Naive thymus-derived CD4-positive, alpha-beta T cell (primary cell): Measurements from ENCODE around the gene NUP98. TPM values are rescaled to one million over a fixed set of nuclear protein-coding genes. Genes with fewer than 3 reads are reported as not detected.

Experiments
- ATAC-seq: fragments of 150-1000 bp; cut with Tn5 transposase; 2 replicates; pipeline ENCODE4 v1.10.0; 2021; ENCODE audit warnings: mild to moderate bottlenecking, moderate library complexity
- CTCF ChIA-PET: fragments of 350-600 bp; sonication (Branson Sonifier 250); formaldehyde crosslinking; loops from one replicate; lab custom pipeline; 2021; ENCODE audit warnings: antibody characterized with exemption; lab: Charles Lee
- POLR2A ChIA-PET: fragments of 350-600 bp; sonication (Branson Sonifier 250); formaldehyde crosslinking; loops from one replicate; lab custom pipeline; 2021; ENCODE audit warnings: antibody characterized with exemption, inconsistent platforms; lab: Charles Lee
- DNase-seq, 9 donors: peaks; one replicate each; pipeline versions ENCODE4 v3.0.0 to v3.0.0-alpha.2; 2020 to 2022; ENCODE audit warnings: mixed read lengths in 1 of 9
- H3K27ac ChIP-seq: one replicate; pipeline ENCODE4 v1.7.0; 2013; ENCODE audit warnings: mild to moderate bottlenecking, low read depth, low read length, moderate library complexity
- H3K27me3 ChIP-seq, 2 donors: one replicate each; pipeline ENCODE4 v1.7.0; 2013; ENCODE audit warnings: low read length in 2 of 2, mild to moderate bottlenecking in 2 of 2, moderate library complexity in 2 of 2; ENCODE audit not compliant: control insufficient read depth in 2 of 2, insufficient read depth in 2 of 2
- H3K36me3 ChIP-seq, 3 experiments: 1 replicate in 2 of 3; 2 replicates in 1 of 3; pipeline ENCODE4 v1.7.0; 2013; ENCODE audit warnings: low read length in 3 of 3, mild to moderate bottlenecking in 3 of 3, moderate library complexity in 1 of 3; ENCODE audit not compliant: insufficient read depth in 3 of 3, control insufficient read depth in 2 of 3
- H3K4me1 ChIP-seq, 2 donors: one replicate each; pipeline ENCODE4 v1.7.0; 2013; ENCODE audit warnings: low read length in 2 of 2, mild to moderate bottlenecking in 2 of 2, moderate library complexity in 1 of 2; ENCODE audit not compliant: control insufficient read depth in 2 of 2, insufficient read depth in 2 of 2
- H3K4me3 ChIP-seq: 2 replicates; pipeline ENCODE4 v1.7.0; 2013; ENCODE audit warnings: mild to moderate bottlenecking, low read length
- H3K9me3 ChIP-seq, 3 experiments: 1 replicate in 2 of 3; 2 replicates in 1 of 3; pipeline ENCODE4 v1.7.0; 2013; ENCODE audit warnings: low read length in 3 of 3; ENCODE audit not compliant: control insufficient read depth in 2 of 3
- H3K27ac Mint-ChIP-seq, 9 donors: one replicate each; pipeline ENCODE4 v1.8.0; 2020 to 2022; ENCODE audit warnings: mixed read lengths in 9 of 9, mild to moderate bottlenecking in 8 of 9, moderate library complexity in 5 of 9, inconsistent platforms in 2 of 9
- H3K27me3 Mint-ChIP-seq, 5 donors: one replicate each; pipeline ENCODE4 v1.8.0; 2021 to 2022; ENCODE audit warnings: mixed read lengths in 5 of 5, mild to moderate bottlenecking in 1 of 5
- H3K36me3 Mint-ChIP-seq, 5 donors: one replicate each; pipeline ENCODE4 v1.8.0; 2020 to 2022; ENCODE audit warnings: mixed read lengths in 5 of 5, mild to moderate bottlenecking in 3 of 5, inconsistent platforms in 1 of 5
- H3K4me1 Mint-ChIP-seq, 7 donors: one replicate each; pipeline ENCODE4 v1.8.0; 2020 to 2022; ENCODE audit warnings: mixed read lengths in 7 of 7, mild to moderate bottlenecking in 3 of 7, inconsistent platforms in 1 of 7
- H3K4me3 Mint-ChIP-seq, 10 donors: one replicate each; pipeline ENCODE4 v1.8.0; 2020 to 2022; ENCODE audit warnings: mild to moderate bottlenecking in 10 of 10, mixed read lengths in 10 of 10, moderate library complexity in 6 of 10, inconsistent platforms in 2 of 10
- H3K9me3 Mint-ChIP-seq, 11 donors: one replicate each; pipeline ENCODE4 v1.8.0; 2020 to 2022; ENCODE audit warnings: mixed read lengths in 11 of 11, mild to moderate bottlenecking in 4 of 11, inconsistent platforms in 1 of 11, moderate library complexity in 1 of 11
- intact Hi-C, 2 donors: fragments of 100-400 bp; cut with micrococcal nuclease; formaldehyde crosslinking; loops; one replicate each; pipeline ENCODE4 v1.15.1; 2023
- polyA plus RNA-seq, 2 donors: library from polyadenylated mRNA; unstranded; fragments of 300-500 nt; fragmentation: Illumina TruSeq; gene quantifications; one replicate each; pipeline ENCODE4 v1.2.3, GENCODE V29; 2021
- total RNA-seq, 6 experiments: library from RNA in 5 of 6; stranded (reverse) in 5 of 6; gene quantifications; 1 replicate in 5 of 6; 2 replicates in 1 of 6; pipeline ENCODE4 v1.2.3 and lab custom pipeline; 2021 to 2026

Gene NUP98
- total and polyA plus RNA-seq, 7 experiments from 2014 or later = 45.0 to 137 (median 104) TPM

DNA sequence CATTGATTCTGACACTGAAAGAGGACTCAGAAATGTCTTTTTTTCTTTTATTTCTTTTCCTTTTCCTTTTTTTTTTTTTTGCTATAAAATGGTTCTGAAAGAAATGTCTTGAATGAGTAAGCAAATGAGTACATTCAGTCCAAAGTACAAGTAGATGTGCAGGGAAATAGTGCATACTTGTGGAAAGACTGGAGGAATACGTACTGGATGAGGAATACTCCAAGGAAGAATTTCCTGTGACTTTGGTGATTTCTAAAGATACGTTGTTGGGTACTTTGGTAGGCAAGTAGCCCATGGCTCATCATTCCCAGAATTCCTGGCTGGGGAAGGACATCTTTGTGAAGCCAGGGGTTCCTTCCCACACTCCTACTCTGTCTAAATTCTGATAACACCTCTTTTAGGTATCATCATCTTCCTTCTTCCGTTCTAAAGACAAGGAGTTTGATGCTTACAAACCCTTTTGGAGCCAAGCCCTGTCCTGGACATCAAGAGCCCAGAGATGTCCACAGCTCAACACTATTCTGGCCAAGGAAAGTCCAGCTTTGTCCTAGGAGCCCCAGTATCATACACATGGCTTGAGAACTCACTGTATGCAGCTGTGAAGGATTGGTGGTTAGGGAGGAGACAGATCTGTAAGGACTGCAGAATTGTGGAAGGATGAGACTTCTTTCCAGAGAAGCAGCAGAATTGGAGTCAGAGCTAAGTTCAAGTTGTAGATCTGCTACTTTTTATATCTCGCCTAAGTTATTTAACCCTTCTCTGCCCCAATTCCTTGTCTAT is 4.8 kb upstream of the NUP98 start:
- no peak overlapping the region for H3K4me3 ChIP-seq
- H3K4me1 Mint-ChIP-seq = peaks cover 0 to 22% (median 17%) of the 10 kb centered on the region in 7 donors
- no peaks in the 10 kb centered on the region for H3K27me3 ChIP-seq
- peaks cover 0 to 5% of the 10 kb centered on the region in 2 donors for H3K4me1 ChIP-seq
- no peaks in the 10 kb centered on the region for H3K9me3 ChIP-seq
- peaks cover 0 to 4% (median 0%) of the 10 kb centered on the region in 11 donors for H3K9me3 Mint-ChIP-seq
- DNase-seq (no peak), ATAC-seq (no peak)
- ChIA-PET CTCF (interaction anchor here (0.6 kb wide), 1 partner anchor 123 kb away, joined by 3 read pairs; no protein-coding TSS in a partner anchor), POLR2A (no interaction called here)
- peaks cover 0 to under 1% (median 0%) of the 10 kb centered on the region in 3 experiments for H3K36me3 ChIP-seq
- no peak overlapping the region for H3K27ac ChIP-seq
- H3K27ac Mint-ChIP-seq = peak overlapping the region in 5 of 9 donors; percentile 13 to 67 (median 43)
- no peaks in the 10 kb centered on the region for H3K36me3 Mint-ChIP-seq
- intact Hi-C loops = loop anchor here in 1 of 2 donors (10.0 kb wide), 1 partner anchor 87 kb away; no protein-coding TSS in a partner anchor
- H3K27me3 Mint-ChIP-seq = peaks cover 0 to 2% (median 0%) of the 10 kb centered on the region in 5 donors
- H3K4me3 Mint-ChIP-seq = no peak overlapping the region

DNA sequence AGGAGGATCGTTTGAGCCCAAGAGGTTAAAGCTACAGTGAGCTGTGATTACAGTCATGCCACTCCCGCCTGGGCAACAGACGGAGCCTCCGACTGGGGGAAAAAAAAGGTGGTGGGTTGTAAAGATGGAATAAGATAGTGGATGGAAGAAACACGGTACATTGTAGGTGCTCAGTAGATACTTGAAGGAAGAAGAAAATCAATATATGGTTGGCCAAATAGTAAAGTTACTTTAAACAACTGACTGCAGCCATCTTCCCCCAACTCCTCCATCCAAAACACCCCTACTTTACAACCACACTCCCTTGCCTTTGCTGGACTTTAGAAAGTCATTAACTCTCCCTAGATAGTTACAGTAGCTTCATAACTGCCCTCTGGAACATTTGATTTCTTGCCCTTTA is 2.5 kb upstream of the NUP98 start:
- Mint-ChIP-seq H3K27me3 (peaks cover 0 to 2% (median 0%) of the 10 kb centered on the region in 5 donors), H3K4me1 (peaks cover 11 to 40% (median 37%) of the 10 kb centered on the region in 7 donors), H3K27ac (peak overlapping the region in 5 of 9 donors; percentile 4 to 99 (median 73)), H3K36me3 (peaks cover 0 to 5% (median 0%) of the 10 kb centered on the region in 5 donors), H3K4me3 (peak overlapping the region in 1 of 10 donors; percentile 24), H3K9me3 (peaks cover 0 to 6% (median 0%) of the 10 kb centered on the region in 11 donors)
- ATAC-seq (no peak), DNase-seq (no peak)
- Histone ChIP-seq H3K4me3 (no peak overlapping the region), H3K36me3 (peaks cover 0 to 5% (median 0%) of the 10 kb centered on the region in 3 experiments), H3K27me3 (no peaks in the 10 kb centered on the region), H3K27ac (no peak overlapping the region), H3K4me1 (peaks cover 16 to 17% of the 10 kb centered on the region in 2 donors), H3K9me3 (no peaks in the 10 kb centered on the region)
- CTCF ChIA-PET = no interaction called here
- POLR2A ChIA-PET = interaction anchor here (4.7 to 5.1 kb wide), 2 partner anchors 9 to 40 kb away, joined by 31 to 38 read pairs; partner anchors contain the start of genes PGAP2 and RHOG
- intact Hi-C loops = loop anchor here (5.0 to 10.0 kb wide), 3 partner anchors 85 to 423 kb away; partner anchors contain the start of gene ZNF195 (in 1 of the 2)

DNA sequence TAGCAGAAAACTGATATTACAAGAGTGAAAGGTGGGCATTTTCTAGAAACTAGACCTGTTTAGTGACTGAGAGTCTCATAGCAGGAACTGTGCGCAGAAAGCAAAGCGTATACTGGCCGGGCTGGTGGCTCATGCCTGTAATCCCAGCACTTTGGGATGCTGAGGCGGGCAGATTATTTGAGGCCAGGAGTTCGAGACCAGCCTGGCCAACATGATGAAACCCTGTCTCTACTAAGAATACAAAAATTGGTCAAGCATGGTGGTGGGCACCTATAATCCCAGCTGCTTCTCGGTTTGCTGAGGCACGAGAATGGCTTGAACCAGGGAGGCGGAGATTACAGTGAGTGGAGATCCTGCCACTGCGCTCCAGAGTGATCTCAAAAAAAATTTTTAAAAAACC is 1.8 kb upstream of the NUP98 start:
- Histone ChIP-seq H3K4me3 (no peak overlapping the region), H3K4me1 (peaks cover 24% of the 10 kb centered on the region in 2 donors), H3K36me3 (peaks cover 0 to 5% (median 0%) of the 10 kb centered on the region in 3 experiments), H3K9me3 (no peaks in the 10 kb centered on the region), H3K27me3 (no peaks in the 10 kb centered on the region), H3K27ac (peak overlapping the region; percentile 97)
- ChIA-PET POLR2A (interaction anchor here (1.8 to 5.1 kb wide), 4 partner anchors 10 to 56 kb away, joined by 5 to 38 read pairs (median 20); partner anchors contain the start of genes PGAP2, RHOG and STIM1), CTCF (interaction anchor here (1.0 kb wide), 1 partner anchor 10 kb away, joined by 4 read pairs; no protein-coding TSS in a partner anchor)
- Mint-ChIP-seq H3K4me3 (peak overlapping the region in 9 of 10 donors; percentile 87 to 98 (median 96)), H3K9me3 (peaks cover 0 to 6% (median 0%) of the 10 kb centered on the region in 11 donors), H3K4me1 (peaks cover 11 to 47% (median 42%) of the 10 kb centered on the region in 7 donors), H3K27ac (peak overlapping the region; percentile 98 to 100 (median 99)), H3K27me3 (peaks cover 0 to 2% (median 0%) of the 10 kb centered on the region in 5 donors), H3K36me3 (peaks cover 0 to 9% (median 3%) of the 10 kb centered on the region in 5 donors)
- DNase-seq (no peak), ATAC-seq (no peak)
- intact Hi-C loops = loop anchor here (5.0 kb wide), 2 partner anchors 377 to 422 kb away; partner anchors contain the start of gene ZNF195 (in 1 of the 2)

DNA sequence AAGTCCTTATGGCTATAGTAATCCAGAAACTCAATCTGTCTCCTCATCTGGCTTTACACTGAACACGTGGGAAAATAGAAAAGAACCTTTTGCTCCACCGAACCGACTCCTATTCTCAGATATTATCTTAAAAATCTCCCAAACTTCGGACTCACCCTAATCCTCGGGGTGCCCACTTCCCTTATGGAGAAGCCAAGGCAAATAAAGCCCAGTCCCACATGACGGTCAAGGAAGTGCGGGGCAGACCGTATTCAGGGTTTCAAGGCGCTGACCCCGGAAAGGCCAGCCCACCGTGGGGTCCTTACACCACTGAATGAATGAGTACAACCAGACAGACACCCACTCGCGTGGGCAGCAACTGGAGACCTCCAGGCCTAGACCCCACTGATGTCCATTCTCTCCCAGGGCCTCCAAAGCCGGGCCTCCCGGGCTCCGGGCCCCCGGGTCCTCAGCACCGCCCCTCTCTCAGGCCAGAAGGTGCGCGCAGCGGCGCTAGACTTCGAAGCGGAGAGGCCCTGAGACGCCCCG is 489 bp downstream of the NUP98 start:
- Histone ChIP-seq H3K4me3 (peak overlapping the region; percentile 96), H3K4me1 (peaks cover 25 to 27% of the 10 kb centered on the region in 2 donors), H3K27me3 (no peaks in the 10 kb centered on the region), H3K36me3 (peaks cover 0 to 18% (median 5%) of the 10 kb centered on the region in 3 experiments), H3K9me3 (no peaks in the 10 kb centered on the region), H3K27ac (peak overlapping the region; percentile 99)
- Mint-ChIP-seq H3K27ac (peak overlapping the region; percentile 96 to 100 (median 99)), H3K27me3 (peaks cover 0 to 2% (median 0%) of the 10 kb centered on the region in 5 donors), H3K36me3 (peaks cover 3 to 19% (median 6%) of the 10 kb centered on the region in 5 donors), H3K9me3 (peaks cover 0 to 6% (median 0%) of the 10 kb centered on the region in 11 donors), H3K4me1 (peaks cover 11 to 66% (median 55%) of the 10 kb centered on the region in 7 donors), H3K4me3 (peak overlapping the region; percentile 87 to 98 (median 96))
- peak in 1 of 9 donors; percentile 13 for DNase-seq
- POLR2A ChIA-PET = interaction anchor here (0.9 to 5.1 kb wide), 6 partner anchors 9 to 57 kb away, joined by 3 to 38 read pairs (median 6); partner anchors contain the start of genes PGAP2 and RHOG
- intact Hi-C loops = loop anchor here (1.0 to 5.0 kb wide), 11 partner anchors 11 to 420 kb away; partner anchors contain the start of genes PGAP2 (in 2 of the 2), RRM1 (in 2 of the 2), STIM1 (in 1 of the 2) and ZNF195 (in 1 of the 2)
- CTCF ChIA-PET = interaction anchor here (1.4 to 1.9 kb wide), 2 partner anchors 12 to 276 kb away, joined by 3 to 5 read pairs; partner anchors contain the start of gene PGAP2
- peak; percentile 33 for ATAC-seq

DNA sequence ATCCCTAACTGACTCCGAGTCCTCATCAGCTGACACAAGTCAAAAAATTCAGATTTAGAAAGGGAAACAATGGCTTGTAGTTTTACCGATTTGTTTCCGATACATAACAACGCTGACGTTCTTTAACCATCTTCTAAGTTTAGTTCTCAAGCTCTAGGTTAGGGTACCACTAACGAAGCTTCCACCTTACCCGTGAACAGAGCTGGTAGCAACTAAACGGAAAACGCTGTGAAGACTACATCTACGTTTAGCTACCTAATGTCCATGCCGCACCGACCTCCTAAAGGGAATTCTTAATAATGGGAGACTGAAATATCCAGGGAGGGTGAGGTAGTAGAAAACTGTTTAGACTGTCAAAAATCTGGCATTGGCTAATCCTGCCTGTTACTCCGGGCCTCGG is 1.0 kb downstream of the NUP98 start:
- Histone ChIP-seq H3K27me3 (no peaks in the 10 kb centered on the region), H3K4me1 (peaks cover 25 to 27% of the 10 kb centered on the region in 2 donors), H3K4me3 (peak overlapping the region; percentile 96), H3K27ac (peak overlapping the region; percentile 99), H3K36me3 (peaks cover 0 to 18% (median 5%) of the 10 kb centered on the region in 3 experiments), H3K9me3 (no peaks in the 10 kb centered on the region)
- Mint-ChIP-seq H3K36me3 (peaks cover 3 to 19% (median 6%) of the 10 kb centered on the region in 5 donors), H3K9me3 (peaks cover 0 to 6% (median 0%) of the 10 kb centered on the region in 11 donors), H3K4me1 (peaks cover 11 to 66% (median 55%) of the 10 kb centered on the region in 7 donors), H3K27ac (peak overlapping the region; percentile 96 to 100 (median 99)), H3K4me3 (peak overlapping the region; percentile 87 to 98 (median 96)), H3K27me3 (peaks cover 0 to 2% (median 0%) of the 10 kb centered on the region in 5 donors)
- ATAC-seq (no peak), DNase-seq (peak in 2 of 9 donors; percentile 13 to 20)
- ChIA-PET POLR2A (interaction anchor here (0.6 to 5.1 kb wide), 9 partner anchors 8 to 277 kb away, joined by 3 to 38 read pairs (median 4); partner anchors contain the start of genes PGAP2 and RHOG), CTCF (interaction anchor here (1.4 to 1.9 kb wide), 2 partner anchors 13 to 277 kb away, joined by 3 to 5 read pairs; partner anchors contain the start of gene PGAP2)
- intact Hi-C loops = loop anchor here (2.0 to 5.0 kb wide), 3 partner anchors 28 to 419 kb away; partner anchors contain the start of gene ZNF195 (in 1 of the 2)
